Activated CD4-positive, alpha-beta T cell treated with anti-CD3 and anti-CD28 coated beads for 24 hours (primary cell): ENCODE results near the gene ABCB1.
"Not testable (repeated sequence)": the region's sequence is repeated elsewhere in the genome, so short reads cannot be mapped to it uniquely, and the experiment has no call there.

Experiments
- DNase-seq, 2 donors: peaks; one replicate each; pipeline ENCODE4 v3.0.0-alpha.2; 2020; ENCODE audit warnings: low read depth in 2 of 2

Gene ABCB1

GRCh38 chr7:87575521-87575920 is 25.2 kb downstream of the ABCB1 start:
- no peak for DNase-seq

DNA sequence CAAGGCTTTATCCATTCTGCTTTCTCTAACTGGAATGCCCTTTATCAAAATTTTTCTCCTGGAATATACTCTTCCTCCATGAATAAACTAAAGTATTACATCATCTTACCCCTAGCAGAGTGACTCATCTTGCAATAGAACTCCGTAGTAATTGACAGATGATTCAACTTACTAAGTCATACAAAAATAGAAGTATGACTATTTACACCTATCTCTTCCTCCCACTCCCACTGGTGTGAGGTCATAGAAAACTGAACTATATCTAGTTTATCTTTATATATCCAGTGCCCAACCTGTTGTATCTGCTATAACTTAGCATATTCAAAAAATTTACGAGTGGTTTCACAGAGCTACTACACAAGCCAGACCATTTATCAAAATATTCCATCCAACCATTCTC is 26.1 kb downstream of the ABCB1 start:
- no peak for DNase-seq

DNA sequence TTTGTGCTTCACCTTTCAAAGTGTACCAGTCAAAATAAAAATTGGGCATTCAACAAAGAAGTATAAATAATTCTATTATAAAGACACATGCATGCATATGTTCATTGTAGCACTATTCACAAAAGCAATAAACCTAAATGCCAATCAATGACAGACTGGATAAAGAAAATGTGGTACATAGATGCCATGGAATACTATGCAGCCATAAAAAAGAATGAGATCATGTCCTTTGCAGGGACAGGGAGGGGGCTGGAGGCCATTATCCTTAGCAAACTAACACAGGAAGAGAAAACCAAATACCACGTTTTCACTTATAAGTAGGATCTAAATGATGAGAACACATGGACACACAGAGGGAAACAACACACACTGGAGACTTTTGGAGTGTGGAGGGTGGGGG is 28.2 kb downstream of the ABCB1 start:
- not testable (repeated sequence) for DNase-seq

- DNase-seq, result no peak
Measured at GRCh38 chr7:87570178-87570577, 30.5 kb downstream of the ABCB1 start.

GRCh38 chr7:87567052-87567451 is 33.6 kb downstream of the ABCB1 start:
- no peak for DNase-seq

DNA sequence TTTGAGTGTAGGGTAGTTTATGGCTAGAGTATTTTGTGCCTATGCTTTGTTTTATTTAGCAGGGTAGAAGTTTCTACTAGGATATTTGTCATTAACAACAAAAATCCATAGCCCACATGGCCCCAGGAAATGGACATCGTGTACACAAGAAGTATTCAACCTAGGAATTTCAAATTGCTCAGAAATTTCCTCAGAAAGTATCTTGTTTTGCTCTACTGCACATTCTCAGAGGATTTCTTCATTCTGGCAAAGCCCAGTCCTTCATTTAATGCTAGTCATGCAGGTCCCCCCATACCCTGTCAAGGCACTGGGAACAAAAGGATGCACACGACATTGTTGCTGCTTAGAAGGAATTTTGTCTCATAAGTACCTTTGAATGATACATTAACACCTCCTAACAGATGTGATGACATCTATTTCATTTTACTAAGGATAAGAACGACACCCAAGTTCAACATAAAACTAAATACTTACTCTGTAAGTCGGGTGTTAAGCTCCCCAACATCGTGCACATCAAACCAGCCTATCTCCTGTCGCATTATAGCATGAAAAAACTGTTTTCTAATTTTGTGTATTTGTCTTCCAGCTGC is 34.3 kb downstream of the ABCB1 start:
- DNase-seq, result no peak

- no peak for DNase-seq
Measured at GRCh38 chr7:87565877-87566276, 34.8 kb downstream of the ABCB1 start.

DNA sequence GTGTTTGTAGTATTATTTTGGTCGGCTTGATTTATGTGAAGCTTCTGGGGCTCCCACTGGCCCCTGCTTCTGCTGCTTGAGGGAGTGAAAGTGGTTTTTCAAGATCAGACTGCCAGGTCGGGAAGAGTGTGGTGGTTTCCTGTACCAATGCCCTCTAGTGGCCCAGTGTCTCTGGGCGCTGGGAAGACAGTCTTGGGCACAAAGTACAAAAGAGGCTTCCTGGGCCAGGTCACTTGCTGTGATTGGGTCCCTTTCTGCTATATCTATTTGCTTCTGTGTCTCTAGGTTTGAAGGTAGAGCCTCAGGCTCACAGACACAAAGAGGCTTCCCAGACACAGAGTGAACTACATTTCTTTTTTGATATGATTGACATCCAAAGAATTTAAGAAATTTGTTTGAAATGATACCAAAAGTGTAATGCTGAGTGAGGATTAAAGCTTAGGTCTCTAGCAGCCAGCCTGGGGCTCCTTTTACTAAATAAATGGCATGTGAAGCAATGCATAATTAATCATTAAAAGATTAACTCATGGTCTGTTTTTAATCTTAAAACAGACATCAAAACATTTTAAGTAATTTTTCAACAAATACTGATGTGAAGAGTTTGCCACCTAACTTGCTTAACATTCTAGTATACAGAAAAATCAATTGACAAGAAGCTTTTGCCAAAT is 36.3 kb downstream of the ABCB1 start:
- DNase-seq, result no peak

DNA sequence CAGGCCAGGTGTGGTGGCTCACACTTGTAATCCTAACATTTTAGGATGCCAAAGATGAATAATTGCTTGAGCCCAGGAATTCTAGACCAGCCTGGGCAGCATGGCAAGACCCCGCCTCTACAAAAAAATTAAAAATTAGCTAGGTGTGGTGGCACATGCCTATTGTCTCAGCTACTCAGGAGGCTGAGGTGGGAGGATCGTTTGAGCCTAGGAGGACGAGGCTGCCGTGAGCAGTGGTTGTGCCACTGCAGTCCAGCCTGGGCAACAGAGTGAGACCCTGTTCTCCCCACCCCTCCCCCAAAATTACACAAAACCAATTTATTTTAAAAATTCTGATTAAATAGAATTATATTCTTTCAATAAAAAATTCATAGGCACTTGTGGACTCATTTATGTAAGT is 39.0 kb downstream of the ABCB1 start:
- no peak for DNase-seq

DNA sequence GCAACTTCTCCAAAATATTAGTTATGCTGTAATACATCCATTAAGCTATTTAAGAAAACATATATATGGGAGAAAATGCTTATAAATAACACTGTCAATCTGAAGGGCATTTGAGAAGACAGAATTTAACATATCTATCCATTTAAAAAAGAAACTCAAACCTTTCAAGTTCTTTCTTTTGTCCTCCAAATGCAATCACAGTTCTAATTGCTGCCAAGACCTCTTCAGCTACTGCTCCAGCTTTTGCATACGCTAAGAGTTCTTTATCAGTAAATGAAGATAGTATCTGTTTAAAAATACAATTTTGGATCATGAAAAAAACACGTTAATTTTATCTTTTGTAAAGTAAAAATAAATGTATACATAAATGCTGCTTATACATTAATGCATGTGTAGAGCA is 39.6 kb downstream of the ABCB1 start:
- DNase-seq, result no peak

- DNase-seq, result no peak
Measured at GRCh38 chr7:87552351-87552900, 48.3 kb downstream of the ABCB1 start.

- DNase-seq, result no peak
Measured at GRCh38 chr7:87548123-87548919, 52.4 kb downstream of the ABCB1 start.

GRCh38 chr7:87545760-87546159 is 54.9 kb downstream of the ABCB1 start:
- DNase-seq, result no peak

- DNase-seq, result no peak
Measured at GRCh38 chr7:87543623-87544022, 57.1 kb downstream of the ABCB1 start.

GRCh38 chr7:87541648-87542047 is 59.0 kb downstream of the ABCB1 start:
- no peak for DNase-seq

DNA sequence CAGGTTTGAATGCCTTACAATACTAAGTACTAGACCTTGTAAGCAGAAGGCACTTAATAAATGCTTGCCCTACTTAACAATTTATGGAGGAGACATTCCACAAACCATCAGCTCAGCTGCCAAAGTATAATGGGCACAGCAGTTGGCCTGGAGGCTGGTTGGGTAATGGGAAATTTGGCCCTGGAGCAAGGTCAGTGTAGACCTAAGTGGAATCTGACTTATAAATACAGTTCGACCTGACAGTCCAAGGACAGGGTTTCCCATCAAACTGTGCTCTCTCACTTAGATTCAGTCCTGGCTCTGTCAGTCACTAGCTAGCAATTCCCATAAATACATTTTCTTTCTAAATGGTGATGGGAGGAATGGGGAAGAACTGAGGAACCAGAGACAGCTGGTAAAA is 62.6 kb downstream of the ABCB1 start:
- DNase-seq, result no peak

GRCh38 chr7:87534072-87534471 is 66.6 kb downstream of the ABCB1 start:
- no peak for DNase-seq

- no peak for DNase-seq
Measured at GRCh38 chr7:87530126-87530525, 70.6 kb downstream of the ABCB1 start.

DNA sequence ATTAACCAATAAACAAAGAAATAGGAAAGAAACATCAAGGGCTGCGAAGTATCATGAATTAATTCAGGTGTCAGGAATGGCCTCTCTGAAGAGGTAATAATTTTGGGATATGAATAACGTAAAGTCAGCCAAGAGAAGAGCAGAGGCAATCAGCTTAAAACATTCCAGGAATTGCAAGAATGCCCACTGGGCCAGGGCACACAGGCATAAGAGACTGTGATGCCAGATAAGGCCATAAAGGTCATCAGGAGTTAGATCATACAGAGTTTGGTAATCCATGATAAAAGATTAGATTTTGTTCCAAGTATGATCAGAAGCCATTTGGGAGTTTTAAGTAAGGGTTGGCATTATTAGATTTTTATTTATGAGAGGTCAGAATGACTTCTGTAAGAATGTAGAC is 72.0 kb downstream of the ABCB1 start:
- DNase-seq, result no peak

DNA sequence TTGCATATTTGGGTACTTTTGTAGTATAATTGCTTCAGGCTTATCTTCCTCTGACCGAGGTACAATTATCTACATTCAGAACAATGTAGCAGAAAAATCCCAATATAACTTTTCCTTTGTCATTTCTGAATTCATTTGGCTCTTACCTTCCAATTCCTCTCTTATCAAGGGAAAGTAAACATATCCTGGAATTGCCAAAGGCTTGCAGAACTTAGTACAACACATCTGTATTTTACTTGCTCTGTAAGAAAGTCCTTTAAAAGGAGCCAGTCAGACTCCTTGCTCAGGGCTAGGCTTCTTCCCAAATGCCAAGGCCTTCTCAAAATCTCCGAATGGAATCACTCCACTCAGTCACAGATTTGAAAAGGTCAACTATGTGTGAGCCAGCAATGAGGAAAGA is 81.9 kb downstream of the ABCB1 start:
- no peak for DNase-seq

GRCh38 chr7:87517891-87518290 is 82.8 kb downstream of the ABCB1 start:
- DNase-seq, result no peak

- no peak for DNase-seq
Measured at GRCh38 chr7:87517136-87517815, 83.4 kb downstream of the ABCB1 start.
